Left lobe of liver (tissue), 2 donors: ENCODE measurements around the gene CPA5. TPM values are rescaled to one million over a fixed set of nuclear protein-coding genes. Genes with fewer than 3 reads are reported as not detected.
"Not testable (repeated sequence)": the region's sequence is repeated elsewhere in the genome, so short reads cannot be mapped to it uniquely, and the experiment has no call there.

Experiments used
- ATAC-seq: fragments of 200-7000 bp; cut with Tn5 transposase; one replicate; pipeline ENCODE4 v1.9.1; 2020; ENCODE audit warnings: mild to moderate bottlenecking, moderate library complexity
- DNase-seq: peaks from one replicate; pipeline ENCODE4 v3.0.0-alpha.2; 2020; ENCODE audit warnings: low spot score
- total RNA-seq: library from RNA; stranded (reverse); gene quantifications from one replicate; pipeline ENCODE4 v1.2.1, GENCODE V29; 2021
- donor health status: DM: no; HTN: no; CAD: no; lungs with moderate emphysema.
- donor health status: DM: no; HTN: yes; CAD: no.

CPA5 gene
- not detected for total RNA-seq

- no peak for ATAC-seq
Observed at GRCh38 chr7:130344271-130344866, at the start of gene CPA5. CPA5 (plus strand) TSS chr7:130344816; CDS start chr7:130346486, 1,670 bp downstream.

GRCh38 chr7:130296221-130296951 lies 48.2 kb upstream of the CPA5 start:
- ATAC-seq (no peak), DNase-seq (no peak)

More at GRCh38 chr7:130344271-130344866, at the start of gene CPA5:
- no peak for DNase-seq

GRCh38 chr7:130297628-130298543 lies 46.7 kb upstream of the CPA5 start:
- no peak for ATAC-seq
- no peak for DNase-seq

GRCh38 chr7:130298544-130299326 lies 45.9 kb upstream of the CPA5 start:
- DNase-seq = peak; percentile 70
- ATAC-seq = peak; percentile 98

GRCh38 chr7:130299866-130300265 lies 44.8 kb upstream of the CPA5 start:
- no peak for DNase-seq
- ATAC-seq = no peak

- DNase-seq (no peak), ATAC-seq (no peak)
Observed at GRCh38 chr7:130301501-130302020, 43.1 kb upstream of the CPA5 start.

GRCh38 chr7:130302649-130303048 lies 42.0 kb upstream of the CPA5 start:
- no peak for ATAC-seq
- no peak for DNase-seq

GRCh38 chr7:130303127-130303526 lies 41.5 kb upstream of the CPA5 start:
- DNase-seq (no peak), ATAC-seq (no peak)

GRCh38 chr7:130303551-130303950 lies 41.1 kb upstream of the CPA5 start:
- ATAC-seq = no peak
- DNase-seq = no peak

GRCh38 chr7:130303982-130304381 lies 40.6 kb upstream of the CPA5 start:
- ATAC-seq = no peak
- no peak for DNase-seq

GRCh38 chr7:130304878-130305277 lies 39.7 kb upstream of the CPA5 start:
- ATAC-seq (no peak), DNase-seq (no peak)

- DNase-seq (no peak), ATAC-seq (no peak)
Observed at GRCh38 chr7:130305433-130306042, 39.1 kb upstream of the CPA5 start.

GRCh38 chr7:130309986-130310385 lies 34.6 kb upstream of the CPA5 start:
- ATAC-seq = no peak
- no peak for DNase-seq

- peak; percentile 44 for ATAC-seq
Observed at GRCh38 chr7:130314305-130314704, 30.3 kb upstream of the CPA5 start.

GRCh38 chr7:130319541-130319940 lies 25.1 kb upstream of the CPA5 start:
- no peak for ATAC-seq
- DNase-seq = no peak

More at GRCh38 chr7:130314305-130314704, 30.3 kb upstream of the CPA5 start:
- DNase-seq = no peak

- not testable (repeated sequence) for ATAC-seq, DNase-seq
Observed at GRCh38 chr7:130321542-130322229, 22.9 kb upstream of the CPA5 start.

- DNase-seq (no peak), ATAC-seq (no peak)
Observed at GRCh38 chr7:130322615-130323014, 22.0 kb upstream of the CPA5 start.

- no peak for ATAC-seq
- DNase-seq = no peak
Observed at GRCh38 chr7:130324306-130324943, 20.2 kb upstream of the CPA5 start.

GRCh38 chr7:130329681-130330080 lies 14.9 kb upstream of the CPA5 start:
- ATAC-seq = no peak
- no peak for DNase-seq
